Activated gamma-delta T cell (primary cell): ENCODE data around the gene OR2T5.
"Not testable (repeated sequence)": the region's sequence is repeated elsewhere in the genome, so short reads cannot be mapped to it uniquely, and the experiment has no call there.

Source experiments
- DNase-seq: peaks from one replicate; lab custom pipeline; 2025; lab: John Stamatoyannopoulos, UW

The OR2T5 gene

DNA sequence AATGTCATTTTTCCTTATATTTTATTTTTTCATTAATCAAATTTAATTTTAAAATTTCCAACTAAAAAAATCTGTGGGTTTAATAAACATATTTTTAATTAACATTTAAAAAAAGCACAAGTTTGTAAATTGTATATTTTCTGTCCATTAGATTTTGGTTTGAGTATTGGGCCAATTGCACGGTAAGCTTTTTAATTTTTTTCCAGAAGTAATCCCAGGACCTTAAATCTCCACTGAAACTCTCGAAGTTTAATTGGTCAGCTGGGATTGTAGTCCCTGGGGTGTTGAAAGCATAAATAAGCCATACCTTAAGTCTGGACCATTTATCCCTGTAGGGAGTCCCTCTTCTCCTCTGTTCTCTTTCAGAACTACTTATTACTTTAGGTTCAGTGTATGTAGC, 19.4 kb downstream of the OR2T5 start, which contains the start of gene OR2G6:
Gene OR2G6 (plus strand): TSS at position 301 of the 400 bp plus-strand sequence. CDS start 13,574 bp downstream, outside the sequence.
- DNase-seq: not testable (repeated sequence)

DNA sequence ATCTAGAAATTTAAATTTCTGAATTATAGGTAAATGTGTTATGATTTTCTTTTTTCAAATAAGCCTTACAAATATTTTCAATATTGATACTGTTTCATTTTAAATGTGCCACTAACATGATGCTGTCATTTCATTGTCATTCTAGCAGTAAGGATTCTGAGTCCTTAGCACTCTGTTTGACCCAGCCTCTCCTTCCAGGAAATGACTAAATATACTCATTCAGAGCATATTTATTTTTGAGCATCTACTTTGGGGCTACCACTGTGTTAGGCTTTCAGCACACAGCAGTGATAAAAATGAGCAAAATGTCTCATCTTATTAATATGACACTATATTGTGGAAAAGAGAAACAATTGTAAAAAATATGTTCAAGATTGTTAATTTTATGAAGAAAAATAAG, 21.8 kb downstream of the OR2T5 start:
- not testable (repeated sequence) for DNase-seq

DNA sequence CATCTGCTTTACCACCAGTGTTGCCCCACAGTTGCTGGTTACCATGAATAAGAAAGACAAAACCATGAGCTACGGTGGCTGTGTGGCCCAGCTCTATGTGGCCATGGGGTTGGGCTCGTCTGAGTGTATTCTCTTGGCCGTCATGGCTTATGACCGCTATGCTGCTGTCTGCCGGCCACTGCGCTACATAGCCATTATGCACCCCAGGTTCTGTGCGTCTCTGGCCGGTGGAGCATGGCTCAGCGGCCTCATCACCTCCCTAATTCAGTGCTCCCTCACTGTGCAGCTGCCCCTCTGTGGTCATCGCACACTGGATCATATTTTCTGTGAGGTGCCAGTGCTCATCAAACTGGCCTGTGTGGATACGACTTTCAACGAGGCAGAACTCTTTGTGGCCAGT, 33.5 kb downstream of the OR2T5 start:
- DNase-seq: no peak

DNA sequence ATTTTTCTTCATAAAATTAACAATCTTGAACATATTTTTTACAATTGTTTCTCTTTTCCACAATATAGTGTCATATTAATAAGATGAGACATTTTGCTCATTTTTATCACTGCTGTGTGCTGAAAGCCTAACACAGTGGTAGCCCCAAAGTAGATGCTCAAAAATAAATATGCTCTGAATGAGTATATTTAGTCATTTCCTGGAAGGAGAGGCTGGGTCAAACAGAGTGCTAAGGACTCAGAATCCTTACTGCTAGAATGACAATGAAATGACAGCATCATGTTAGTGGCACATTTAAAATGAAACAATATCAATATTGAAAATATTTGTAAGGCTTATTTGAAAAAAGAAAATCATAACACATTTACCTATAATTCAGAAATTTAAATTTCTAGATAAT, 49.1 kb downstream of the OR2T5 start:
- DNase-seq: not testable (repeated sequence)
